Activated CD8-positive, alpha-beta memory T cell treated with anti-CD3 and anti-CD28 coated beads for 4 hours (primary cell): ENCODE data around the gene DTL.

Experiments
- DNase-seq, 2 donors: peaks; one replicate each; pipeline ENCODE4 v3.0.0-alpha.2; 2020; ENCODE audit warnings: low read depth in 2 of 2

Gene DTL

DNA sequence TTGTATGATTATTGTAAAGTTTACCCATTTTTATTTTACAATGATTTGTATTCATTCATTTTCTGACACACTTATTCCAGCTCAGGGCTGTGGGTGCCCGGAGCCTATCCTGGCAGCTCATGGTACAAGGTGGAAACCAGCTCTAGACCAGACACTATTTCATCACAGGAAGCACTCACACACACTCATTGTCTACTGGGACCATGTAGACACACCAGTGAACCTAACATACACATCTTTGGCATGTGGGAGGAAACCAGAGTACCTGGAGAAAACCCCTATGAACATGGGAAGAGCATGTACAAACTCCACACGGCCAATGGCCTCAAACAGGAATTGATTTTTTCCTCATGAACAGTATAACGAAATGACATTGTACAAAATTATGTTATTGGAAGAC lies 2.4 kb downstream of the DTL start:
- no peak for DNase-seq

GRCh38 chr1:212039622-212040021 lies 4.1 kb downstream of the DTL start:
- DNase-seq, result no peak

- no peak for DNase-seq
Measured at GRCh38 chr1:212040629-212041412, 5.3 kb downstream of the DTL start.

- no peak for DNase-seq
Measured at GRCh38 chr1:212042436-212042835, 6.9 kb downstream of the DTL start.

DNA sequence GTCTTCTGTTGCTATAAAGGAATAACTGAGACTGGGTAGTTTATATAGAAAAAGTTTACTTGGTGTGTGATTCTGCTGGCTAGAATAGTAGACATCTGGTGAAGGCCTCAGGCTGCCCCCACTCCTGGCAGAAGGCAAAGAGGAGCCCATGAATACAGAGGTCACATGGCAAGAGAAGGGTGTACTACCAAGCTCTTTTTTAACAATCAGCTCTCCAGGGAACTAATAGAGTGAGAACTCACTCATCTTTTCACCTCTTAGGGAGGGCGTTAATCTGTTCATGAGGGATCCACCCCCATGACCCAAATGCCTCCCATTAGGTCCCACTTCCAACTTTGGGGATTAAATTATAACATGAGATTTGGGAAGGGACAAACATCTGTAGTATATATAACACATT lies 9.3 kb downstream of the DTL start:
- no peak for DNase-seq

DNA sequence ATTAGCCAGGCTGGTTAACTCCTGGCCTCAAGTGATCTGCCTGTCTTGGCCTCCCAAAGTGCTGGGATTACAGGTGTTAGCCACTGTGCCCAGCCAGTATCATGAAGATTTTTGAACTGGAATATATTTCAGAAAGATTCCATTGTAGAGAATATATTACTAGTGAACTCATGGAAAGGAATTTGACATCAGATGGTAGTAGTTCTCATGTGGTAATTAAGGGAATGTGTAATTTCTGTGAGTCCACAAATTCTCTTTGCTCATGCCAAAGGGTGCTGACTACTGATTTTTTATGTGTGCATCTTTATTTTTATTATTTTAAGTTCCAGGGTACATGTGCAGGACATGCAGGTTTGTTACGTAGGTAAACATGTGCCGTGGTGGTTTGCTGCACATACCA lies 10.4 kb downstream of the DTL start:
- DNase-seq, result no peak

DNA sequence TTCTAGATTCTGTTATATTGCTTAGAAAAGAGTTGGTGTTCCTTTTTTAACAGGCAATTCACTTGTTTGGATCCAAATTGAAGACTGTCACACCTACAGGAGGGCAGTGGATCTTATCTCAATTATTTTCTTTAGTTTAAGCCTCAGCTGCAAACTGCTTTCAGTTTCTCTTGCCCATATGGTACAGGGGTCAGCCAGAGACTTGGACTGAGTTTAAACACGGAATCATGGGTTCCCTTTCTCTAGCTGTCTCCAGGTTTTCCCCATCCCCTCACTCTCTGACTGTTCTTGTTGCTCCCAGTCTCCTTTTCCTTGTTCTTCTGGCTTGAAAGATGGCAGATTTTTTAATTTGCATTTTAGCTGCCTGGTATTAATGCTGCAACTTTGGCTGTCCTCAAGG lies 18.4 kb downstream of the DTL start:
- DNase-seq, result no peak

- no peak for DNase-seq
Measured at GRCh38 chr1:212055333-212055732, 19.8 kb downstream of the DTL start.

- DNase-seq, result no peak
Measured at GRCh38 chr1:212060632-212061472, 25.3 kb downstream of the DTL start.

DNA sequence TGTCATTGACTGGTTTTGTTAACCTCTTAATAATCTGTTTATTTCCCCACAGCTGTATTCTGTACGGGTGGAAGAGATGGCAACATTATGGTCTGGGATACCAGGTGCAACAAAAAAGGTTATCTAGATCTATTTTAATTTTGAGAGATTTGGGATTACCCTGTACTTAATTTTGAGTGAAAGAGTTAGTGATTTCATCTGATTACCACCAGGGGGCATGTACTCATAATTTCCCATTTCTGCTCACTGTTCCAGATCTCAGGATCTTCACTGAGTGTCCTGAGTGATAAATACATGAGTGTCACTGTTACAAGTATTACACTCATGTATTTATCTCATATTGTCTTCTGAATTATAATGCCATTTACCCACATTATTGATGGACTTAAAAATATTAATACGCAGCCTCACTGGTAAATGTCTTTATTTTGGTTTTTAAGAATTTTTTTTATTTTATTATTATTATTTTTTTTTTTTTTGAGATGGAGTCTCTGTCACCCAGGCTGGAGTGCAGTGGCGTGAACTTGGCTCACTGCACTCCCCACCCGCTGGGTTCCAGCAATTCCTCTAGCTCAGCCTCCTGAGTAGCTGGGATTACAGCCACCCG lies 27.4 kb downstream of the DTL start:
- DNase-seq, result no peak

GRCh38 chr1:212067787-212068186 lies 32.2 kb downstream of the DTL start:
- DNase-seq, result no peak

- no peak for DNase-seq
Measured at GRCh38 chr1:212070720-212071302, 35.3 kb downstream of the DTL start.

- no peak for DNase-seq
Measured at GRCh38 chr1:212072047-212072446, 36.5 kb downstream of the DTL start.

GRCh38 chr1:212073490-212073889 lies 37.9 kb downstream of the DTL start:
- no peak for DNase-seq

DNA sequence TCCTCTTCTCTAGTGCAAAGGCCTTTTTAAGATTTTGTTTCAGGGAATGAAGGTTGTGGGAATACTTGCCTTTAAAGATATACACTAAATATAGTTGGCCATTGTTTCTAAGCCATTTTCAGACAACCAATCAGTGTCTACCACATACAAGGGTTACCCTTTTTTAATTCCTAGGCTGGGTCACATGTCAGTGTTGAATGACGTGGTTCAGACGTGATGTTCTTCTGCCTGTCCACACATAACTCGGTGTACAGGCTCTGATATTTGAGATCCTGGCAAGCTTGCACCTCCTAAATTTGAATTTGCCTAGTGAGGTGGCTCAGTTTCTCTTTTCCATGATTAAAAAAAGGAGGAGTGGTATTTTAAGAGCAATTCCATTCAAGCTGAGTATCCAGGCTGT lies 38.8 kb downstream of the DTL start:
- no peak for DNase-seq

DNA sequence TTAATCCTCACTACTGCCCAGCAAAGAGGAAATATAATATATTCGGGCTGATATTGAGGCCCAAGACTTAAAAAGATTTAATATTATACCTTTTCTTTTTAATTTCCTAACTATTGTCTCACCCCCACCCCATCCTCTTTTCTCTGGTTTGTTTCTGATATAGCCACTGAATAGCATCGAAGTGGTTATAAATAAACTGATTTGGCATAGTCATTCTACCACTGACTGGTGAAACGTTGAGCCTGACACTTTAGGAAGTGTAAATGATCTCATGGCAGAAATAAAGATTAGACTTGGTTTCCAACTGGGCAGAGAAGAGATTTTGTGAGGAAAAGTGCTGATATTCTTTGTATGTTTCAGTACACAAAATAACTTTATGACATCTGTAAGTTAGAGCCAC lies 39.3 kb downstream of the DTL start:
- no peak for DNase-seq

GRCh38 chr1:212077028-212077427 lies 41.5 kb downstream of the DTL start:
- no peak for DNase-seq

DNA sequence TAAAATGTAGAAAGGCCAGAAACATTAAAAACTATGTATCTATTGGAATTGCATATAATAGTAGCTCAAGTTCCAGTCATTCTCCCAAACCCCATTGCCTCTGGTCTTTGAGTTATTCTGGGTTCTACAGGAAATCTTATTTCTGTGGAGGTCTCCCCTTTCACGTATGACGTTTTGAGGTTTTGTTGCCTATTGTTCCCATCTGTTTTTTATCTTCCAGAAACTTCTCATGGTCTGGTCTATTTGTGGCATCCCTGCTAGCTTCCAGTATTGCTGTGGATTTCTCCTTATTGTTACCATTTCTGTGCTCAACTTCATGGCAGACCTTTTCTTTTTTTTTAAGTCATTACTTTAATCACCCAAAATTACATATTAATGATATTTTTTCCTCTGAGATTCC lies 43.3 kb downstream of the DTL start:
- no peak for DNase-seq

DNA sequence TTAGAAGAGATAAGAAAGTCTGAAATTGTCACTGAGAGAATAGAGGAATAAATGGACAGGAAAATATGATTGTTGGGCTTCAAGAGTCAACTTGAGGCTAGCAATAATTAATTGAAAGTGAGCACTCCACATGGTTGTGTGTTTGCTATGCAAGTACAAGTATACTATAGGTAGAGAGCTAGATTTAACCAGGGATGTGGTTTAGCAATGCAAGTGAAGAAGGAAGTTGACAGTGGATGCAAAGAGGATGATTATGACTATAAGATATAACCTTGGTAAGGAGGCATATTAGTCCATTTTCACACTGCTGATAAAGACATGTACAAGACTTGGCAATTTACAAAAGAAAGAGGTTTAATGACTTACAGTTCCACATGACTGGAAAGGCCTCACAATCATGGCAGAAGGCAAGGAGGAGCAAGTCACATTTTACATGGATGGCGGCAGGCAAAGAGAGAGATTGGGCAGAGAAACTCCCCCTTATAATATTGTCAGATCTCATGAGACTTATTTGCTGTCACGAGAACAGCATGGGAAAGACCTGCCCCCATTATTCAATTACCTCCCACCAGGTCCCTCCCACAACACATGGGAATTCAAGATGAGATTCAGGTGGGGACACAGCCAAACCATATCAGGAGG lies 47.3 kb downstream of the DTL start:
- no peak for DNase-seq

DNA sequence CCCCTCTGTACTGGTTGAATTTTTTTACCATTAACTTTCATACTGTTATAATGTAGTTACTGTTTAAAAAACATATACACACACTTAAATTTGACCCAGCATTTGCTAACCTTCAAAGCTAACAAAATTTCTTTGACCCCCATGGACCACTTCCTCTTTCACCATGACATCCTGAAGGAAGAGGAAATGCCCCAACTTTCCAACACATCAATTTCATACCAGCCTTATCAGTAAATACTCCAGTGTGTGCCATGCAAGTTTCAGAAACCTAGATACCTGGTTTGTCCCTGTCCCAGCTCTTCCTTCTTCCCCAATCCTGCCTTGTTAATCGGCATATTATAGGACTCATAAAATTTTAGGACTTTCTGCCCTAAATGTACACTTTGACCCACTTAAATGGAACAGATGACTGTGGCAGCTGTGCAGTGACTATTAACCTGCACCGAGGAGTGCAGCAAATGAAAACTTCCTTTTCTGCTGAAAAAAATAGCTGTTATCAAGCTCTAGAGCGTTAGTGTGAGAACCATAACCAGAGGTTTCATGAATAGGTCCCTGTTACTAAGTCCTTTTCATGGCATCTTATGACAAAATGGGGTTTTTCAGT lies 54.1 kb downstream of the DTL start:
- DNase-seq, result no peak

DNA sequence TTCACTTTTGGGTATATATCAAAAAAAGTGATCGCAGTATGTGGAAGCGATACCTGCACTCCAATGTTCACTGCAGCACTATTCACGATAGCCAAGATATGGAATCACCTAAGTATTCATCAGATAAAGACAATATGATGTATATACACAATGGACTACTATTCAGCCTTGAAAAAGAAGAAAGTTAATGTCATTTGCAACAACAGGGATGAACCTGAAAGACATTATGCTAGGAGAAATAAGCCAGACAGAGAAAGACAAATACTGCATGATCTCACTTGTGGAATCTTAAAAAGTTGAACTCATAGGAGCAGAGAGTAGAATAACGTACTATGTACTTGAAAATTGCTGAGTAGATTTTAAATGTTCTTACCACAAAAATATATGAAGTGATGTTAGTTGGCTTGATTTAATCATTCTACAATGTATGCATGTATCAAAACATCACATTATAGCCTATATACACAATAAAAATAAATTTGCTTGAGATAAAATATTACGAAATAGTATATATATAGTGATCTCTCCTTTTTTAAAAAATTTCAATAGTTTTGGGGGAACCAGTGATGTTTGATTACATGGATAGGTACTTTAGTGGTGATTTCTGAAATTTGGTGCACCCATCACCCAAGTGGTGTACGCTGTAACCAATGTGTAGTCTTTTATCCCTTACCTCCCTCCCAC lies 56.0 kb downstream of the DTL start:
- DNase-seq, result no peak
